Transverse colon (tissue), 4 donors: ENCODE data around the gene TRUB2. TPM values are rescaled to one million over a fixed set of nuclear protein-coding genes. Genes with fewer than 3 reads are reported as not detected.

Source experiments
- DNase-seq: peaks from one replicate; pipeline ENCODE4 v3.0.0-alpha.2; 2019
- H3K27ac ChIP-seq, 4 donors: fragments of 200-600 bp; sonication (generic); 2 replicates each; pipeline ENCODE4 v1.5.1; 2016 to 2018; ENCODE audit warnings: inconsistent platforms in 4 of 4
- H3K27me3 ChIP-seq: fragments of 200-600 bp; sonication (generic); 2 replicates; pipeline ENCODE4 v1.5.1; 2017; ENCODE audit warnings: inconsistent platforms
- H3K36me3 ChIP-seq, 4 donors: fragments of 200-600 bp; sonication (generic); 2 replicates each; pipeline ENCODE4 v1.5.1; 2017 to 2019; ENCODE audit warnings: inconsistent platforms in 4 of 4
- H3K4me1 ChIP-seq, 4 donors: fragments of 200-600 bp; sonication (generic); 2 replicates each; pipeline ENCODE4 v1.5.1; 2017 to 2020; ENCODE audit warnings: inconsistent platforms in 4 of 4
- H3K4me3 ChIP-seq, 4 donors: fragments of 200-600 bp; sonication (generic); 1 replicate in 1 of 4; 2 replicates in 3 of 4; pipeline versions ENCODE4 v1.5.1 to v1.6.1; 2017 to 2019; ENCODE audit warnings: inconsistent platforms in 4 of 4
- H3K9me3 ChIP-seq, 2 donors: fragments of 200-600 bp; sonication (generic); 2 replicates each; pipeline ENCODE4 v1.5.1; 2017 to 2019; ENCODE audit warnings: inconsistent platforms in 2 of 2
- EP300 ChIP-seq: sonication (generic); formaldehyde crosslinking; IDR thresholded peaks from one replicate; pipeline ENCODE4 v1.6.1; 2017; ENCODE audit warnings: antibody characterized with exemption, low read depth
- POLR2A ChIP-seq: fragments of 450-650 bp; IDR thresholded peaks from one replicate; pipeline ENCODE4 v1.6.1; 2016; ENCODE audit warnings: antibody characterized with exemption, mild to moderate bottlenecking, moderate library complexity
- POLR2AphosphoS5 ChIP-seq, 3 donors: sonication (generic); formaldehyde crosslinking; IDR thresholded peaks; one replicate each; pipeline ENCODE4 v1.6.1; 2016; ENCODE audit warnings: antibody characterized with exemption in 3 of 3
- WGBS, 2 donors: methylation state at CpG; one replicate each; pipeline ENCODE4 v1.1.5; 2018; ENCODE audit warnings: low coverage in 1 of 2; 5-methylcytosine and 5-hydroxymethylcytosine counted together
- in situ Hi-C, 4 donors: fragments of 200-750 bp; cut with MboI; loops; one replicate each; pipeline versions ENCODE4 v1.15.0 to v1.15.1; 2017; ENCODE audit warnings: low sequenced_read_pairs in 3 of 4, low pct_ligation_motif_present in 1 of 4, low pct_unique_long_range_greater_than_20kb in 1 of 4
- intact Hi-C: fragments of 100-400 bp; cut with DNase I; formaldehyde crosslinking; loops from one replicate; pipeline ENCODE4 v1.15.1; 2023; ENCODE audit warnings: low total_unique reads
- total RNA-seq, 4 donors: library from RNA; depleted of rRNA; stranded (reverse); fragments of >200 nt; gene quantifications; one replicate each; pipeline ENCODE4 v1.1.0, GENCODE V29; 2016
- TF ChIP-seq, protein P1 (sequence below), 5 experiments: fragments of 200-600 bp in 3 of 5; fragments of 450-650 bp in 2 of 5; sonication (generic) in 3 of 5; IDR thresholded peaks; 1 replicate in 2 of 5; 2 replicates in 3 of 5; pipeline ENCODE4 v1.5.1; 2016 to 2017; ENCODE audit warnings: antibody characterized with exemption in 5 of 5, inconsistent platforms in 3 of 5, mild to moderate bottlenecking in 2 of 5, moderate library complexity in 1 of 5

TRUB2 gene
- total RNA-seq, 4 donors from 2014 or later, result 6.0 to 47.0 (median 12.5) TPM

DNA sequence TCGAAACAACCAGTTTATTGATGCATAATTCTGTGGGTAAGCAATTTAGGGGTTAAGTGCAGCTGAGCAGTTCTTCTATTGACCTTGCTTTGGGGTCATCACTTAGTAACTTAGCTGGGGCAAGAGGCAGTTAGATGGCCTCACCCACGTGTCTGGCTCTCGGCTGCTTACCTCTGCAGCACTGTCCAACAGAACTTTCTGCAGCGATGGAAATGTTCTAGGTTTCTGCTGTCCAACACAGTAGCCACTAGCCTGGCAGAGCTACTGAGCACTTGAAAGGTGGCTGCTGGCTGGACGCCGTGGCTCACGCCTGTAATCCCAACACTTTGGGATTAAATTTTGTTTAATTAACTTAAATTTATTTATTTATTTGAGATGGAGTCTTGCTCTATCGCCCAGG lies 35.8 kb upstream of the TRUB2 start:
- no peak for DNase-seq

DNA sequence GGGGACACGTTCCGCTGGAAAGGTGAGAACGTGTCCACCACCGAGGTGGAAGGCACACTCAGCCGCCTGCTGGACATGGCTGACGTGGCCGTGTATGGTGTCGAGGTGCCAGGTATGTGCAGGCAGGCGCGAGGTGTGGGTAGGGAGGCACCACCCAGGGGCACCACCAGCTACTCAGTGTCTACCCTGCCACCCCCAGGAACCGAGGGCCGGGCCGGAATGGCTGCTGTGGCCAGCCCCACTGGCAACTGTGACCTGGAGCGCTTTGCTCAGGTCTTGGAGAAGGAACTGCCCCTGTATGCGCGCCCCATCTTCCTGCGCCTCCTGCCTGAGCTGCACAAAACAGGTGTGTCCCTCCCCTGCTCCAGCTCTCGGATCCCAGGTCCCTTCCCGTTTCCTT lies 33.2 kb upstream of the TRUB2 start:
- Histone ChIP-seq H3K4me1 (no peaks in the 10 kb centered on the region), H3K27ac (no peak overlapping the region), H3K27me3 (no peaks in the 10 kb centered on the region), H3K36me3 (peaks cover 0 to 12% (median 0%) of the 10 kb centered on the region in 4 donors), H3K4me3 (no peak overlapping the region), H3K9me3 (no peaks in the 10 kb centered on the region)
- DNase-seq, result no peak
- WGBS, 2 donors, result 90% methylated on average over 19 of the region's 19 CpGs; no CpG with 5 or more reads in 1 of the 2 donors
- in situ Hi-C loops, result no loop called here
- intact Hi-C loops, result no loop called here
- TF ChIP-seq, protein P1, sequence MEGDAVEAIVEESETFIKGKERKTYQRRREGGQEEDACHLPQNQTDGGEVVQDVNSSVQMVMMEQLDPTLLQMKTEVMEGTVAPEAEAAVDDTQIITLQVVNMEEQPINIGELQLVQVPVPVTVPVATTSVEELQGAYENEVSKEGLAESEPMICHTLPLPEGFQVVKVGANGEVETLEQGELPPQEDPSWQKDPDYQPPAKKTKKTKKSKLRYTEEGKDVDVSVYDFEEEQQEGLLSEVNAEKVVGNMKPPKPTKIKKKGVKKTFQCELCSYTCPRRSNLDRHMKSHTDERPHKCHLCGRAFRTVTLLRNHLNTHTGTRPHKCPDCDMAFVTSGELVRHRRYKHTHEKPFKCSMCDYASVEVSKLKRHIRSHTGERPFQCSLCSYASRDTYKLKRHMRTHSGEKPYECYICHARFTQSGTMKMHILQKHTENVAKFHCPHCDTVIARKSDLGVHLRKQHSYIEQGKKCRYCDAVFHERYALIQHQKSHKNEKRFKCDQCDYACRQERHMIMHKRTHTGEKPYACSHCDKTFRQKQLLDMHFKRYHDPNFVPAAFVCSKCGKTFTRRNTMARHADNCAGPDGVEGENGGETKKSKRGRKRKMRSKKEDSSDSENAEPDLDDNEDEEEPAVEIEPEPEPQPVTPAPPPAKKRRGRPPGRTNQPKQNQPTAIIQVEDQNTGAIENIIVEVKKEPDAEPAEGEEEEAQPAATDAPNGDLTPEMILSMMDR (IDR thresholded peaks at IDR 0.05), result no peak
- TF ChIP-seq POLR2A (no peak), EP300 (no peak), POLR2AphosphoS5 (IDR thresholded peaks at IDR 0.05) (no peak)

More for the DNA sequence above, 35.8 kb upstream of the TRUB2 start:
- in situ Hi-C loops, result no loop called here
- H3K27ac ChIP-seq, result no peak overlapping the region
- WGBS, 2 donors, result 80 to 87% methylated on average over 2 to 8 of the region's 8 CpGs
- intact Hi-C loops, result no loop called here
- H3K27me3 ChIP-seq, result no peaks in the 10 kb centered on the region
- no peaks in the 10 kb centered on the region for H3K9me3 ChIP-seq
- TF ChIP-seq, protein P1 (IDR thresholded peaks at IDR 0.05), result no peak
- TF ChIP-seq POLR2AphosphoS5 (IDR thresholded peaks at IDR 0.05), result no peak
- TF ChIP-seq POLR2A, result no peak
- no peak for TF ChIP-seq EP300
- H3K4me3 ChIP-seq, result no peak overlapping the region
- peaks cover 0 to 12% (median 0%) of the 10 kb centered on the region in 4 donors for H3K36me3 ChIP-seq
- peaks cover 0 to 13% (median 10%) of the 10 kb centered on the region in 4 donors for H3K4me1 ChIP-seq

DNA sequence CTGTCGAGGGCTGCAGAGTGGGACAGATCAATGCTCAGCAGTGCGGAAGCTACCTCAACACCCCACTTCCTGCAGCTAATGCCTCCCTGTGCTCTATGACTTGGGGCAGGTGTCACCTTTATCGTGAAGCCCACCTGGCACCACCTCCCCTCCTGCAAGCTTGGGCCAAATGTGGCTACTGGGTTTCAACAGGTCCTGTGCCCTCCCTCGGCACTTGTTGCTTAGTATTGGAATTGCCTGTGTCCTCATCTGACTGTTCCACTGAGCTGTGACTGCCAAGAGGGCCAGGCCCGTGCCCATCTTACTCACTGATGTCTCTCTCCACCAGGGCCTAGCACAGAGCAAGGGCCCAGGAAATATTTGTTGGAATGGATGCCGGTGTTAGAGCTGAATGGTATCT lies 27.5 kb upstream of the TRUB2 start:
- Histone ChIP-seq H3K4me3 (no peak overlapping the region), H3K27ac (no peak overlapping the region), H3K4me1 (no peaks in the 10 kb centered on the region), H3K9me3 (no peaks in the 10 kb centered on the region), H3K27me3 (no peaks in the 10 kb centered on the region), H3K36me3 (peaks cover 0 to 20% (median 6%) of the 10 kb centered on the region in 4 donors)
- no peak for DNase-seq
- whole genome bisulfite sequencing, 2 donors, result 100% methylated on average over 6 of the region's 6 CpGs; no CpG with 5 or more reads in 1 of the 2 donors
- intact Hi-C loops, result no loop called here
- in situ Hi-C loops, result no loop called here
- TF ChIP-seq EP300, result no peak
- TF ChIP-seq, protein P1 (IDR thresholded peaks at IDR 0.05), result no peak
- no peak for TF ChIP-seq POLR2A
- no peak for TF ChIP-seq POLR2AphosphoS5 (IDR thresholded peaks at IDR 0.05)

DNA sequence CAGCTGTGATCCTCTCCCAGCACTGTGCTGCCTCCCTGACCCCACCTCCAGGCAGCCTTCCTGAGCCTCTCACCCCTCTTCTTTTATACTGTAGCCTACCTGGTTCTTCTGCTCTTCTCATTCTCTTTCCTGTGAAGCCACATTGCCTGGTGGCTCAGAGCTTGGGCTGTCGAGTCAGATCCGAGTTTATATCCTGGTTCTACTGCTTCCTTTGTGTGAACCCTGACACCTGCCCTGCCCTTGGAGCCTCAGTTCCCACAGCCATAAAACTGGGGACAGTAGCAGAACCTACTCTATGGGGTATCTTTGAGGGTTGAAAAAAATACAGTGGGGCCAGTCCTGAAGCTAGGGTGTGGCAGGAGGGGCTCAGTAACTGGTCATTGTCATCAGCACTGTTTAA lies 26.9 kb upstream of the TRUB2 start:
- Histone ChIP-seq H3K36me3 (peaks cover 0 to 20% (median 6%) of the 10 kb centered on the region in 4 donors), H3K27me3 (no peaks in the 10 kb centered on the region), H3K4me1 (no peaks in the 10 kb centered on the region), H3K9me3 (no peaks in the 10 kb centered on the region), H3K27ac (no peak overlapping the region), H3K4me3 (no peak overlapping the region)
- in situ Hi-C loops, result no loop called here
- intact Hi-C loops, result no loop called here
- TF ChIP-seq EP300 (no peak), POLR2A (no peak), POLR2AphosphoS5 (IDR thresholded peaks at IDR 0.05) (no peak)
- 61 to 71% methylated on average over 2 of the region's 2 CpGs for WGBS, 2 donors
- no peak for DNase-seq
